GM12891 (cell line): Measurements from ENCODE around the gene PRKCB.

Experiments
- DNase-seq: peaks from one replicate; pipeline ENCODE4 v3.0.0; 2011; ENCODE audit warnings: low spot score; ENCODE audit not compliant: insufficient read length
- FAIRE-seq: peaks from 2 replicates; lab custom pipeline; 2011; peaks lifted over from hg19 to GRCh38; lab: Jason Lieb, UNC
- PAX5 ChIP-seq: IDR thresholded peaks from 2 replicates; pipeline ENCODE4 v1.6.1; 2011; ENCODE audit warnings: low read length, moderate library complexity, mild to moderate bottlenecking; ENCODE audit not compliant: insufficient read depth, severe bottlenecking
- POLR2A ChIP-seq: IDR thresholded peaks from 2 replicates; pipeline ENCODE4 v1.6.1; 2011; ENCODE audit warnings: low read depth, low read length, control low read depth
- POLR2AphosphoS5 ChIP-seq: IDR thresholded peaks from 2 replicates; pipeline ENCODE4 v1.6.1; 2011; ENCODE audit warnings: low read depth, low read length, control low read depth
- POU2F2 ChIP-seq: IDR thresholded peaks from 2 replicates; pipeline ENCODE4 v1.6.1; 2011; ENCODE audit warnings: low read depth, mild to moderate bottlenecking, control low read depth, low read length, moderate library complexity
- SPI1 ChIP-seq: IDR thresholded peaks from 2 replicates; pipeline ENCODE4 v1.6.1; 2011; ENCODE audit warnings: low read depth, low read length, control low read depth
- TAF1 ChIP-seq: IDR thresholded peaks from 2 replicates; pipeline ENCODE4 v1.6.1; 2011; ENCODE audit warnings: low read depth, low read length, control low read depth

The PRKCB gene

GRCh38 chr16:24116046-24116776 lies 280.4 kb downstream of the PRKCB start:
- FAIRE-seq (no peak), DNase-seq (no peak)
- TF ChIP-seq POLR2AphosphoS5, result no peak

- FAIRE-seq, result no peak
- no peak for TF ChIP-seq POLR2AphosphoS5
- TF ChIP-seq TAF1, result no peak
- TF ChIP-seq PAX5, result no peak
- no peak for TF ChIP-seq POLR2A
- TF ChIP-seq POU2F2, result no peak
- TF ChIP-seq SPI1, result no peak
- DNase-seq, result no peak
Observed at GRCh38 chr16:24116989-24117388, 281.2 kb downstream of the PRKCB start.

GRCh38 chr16:24117680-24118079 lies 281.9 kb downstream of the PRKCB start:
- DNase-seq, result no peak
- FAIRE-seq, result no peak
- TF ChIP-seq TAF1 (no peak), POLR2A (no peak), POLR2AphosphoS5 (no peak), SPI1 (no peak), PAX5 (no peak), POU2F2 (no peak)

- TF ChIP-seq TAF1, result no peak
- TF ChIP-seq SPI1, result no peak
- 0 out of 2 replicates have a peak, but pooled peaks have one; percentile 18 for TF ChIP-seq POLR2A
- TF ChIP-seq PAX5, result no peak
- TF ChIP-seq POLR2AphosphoS5, result no peak
- no peak for DNase-seq
- no peak for FAIRE-seq
Observed at GRCh38 chr16:24118126-24118821, 282.5 kb downstream of the PRKCB start.

GRCh38 chr16:24119807-24120206 lies 284.0 kb downstream of the PRKCB start:
- DNase-seq (no peak), FAIRE-seq (no peak)
- TF ChIP-seq POLR2AphosphoS5 (no peak), TAF1 (no peak), PAX5 (no peak), SPI1 (no peak), POU2F2 (no peak), POLR2A (no peak)

- TF ChIP-seq SPI1, result no peak
- no peak for TF ChIP-seq POLR2AphosphoS5
- no peak for TF ChIP-seq TAF1
- no peak for TF ChIP-seq POU2F2
- no peak for TF ChIP-seq PAX5
- TF ChIP-seq POLR2A, result no peak
- no peak for FAIRE-seq
- no peak for DNase-seq
Observed at GRCh38 chr16:24123275-24123674, 287.5 kb downstream of the PRKCB start.

GRCh38 chr16:24124291-24124690 lies 288.5 kb downstream of the PRKCB start:
- DNase-seq (no peak), FAIRE-seq (no peak)
- TF ChIP-seq POLR2AphosphoS5 (no peak), PAX5 (no peak), POLR2A (no peak), POU2F2 (no peak), TAF1 (no peak), SPI1 (no peak)

GRCh38 chr16:24125214-24125613 lies 289.4 kb downstream of the PRKCB start:
- DNase-seq (no peak), FAIRE-seq (no peak)
- no peak for TF ChIP-seq PAX5
- no peak for TF ChIP-seq SPI1
- no peak for TF ChIP-seq POLR2AphosphoS5
- no peak for TF ChIP-seq POLR2A
- TF ChIP-seq POU2F2, result no peak
- no peak for TF ChIP-seq TAF1

GRCh38 chr16:24129412-24129918 lies 293.7 kb downstream of the PRKCB start:
- DNase-seq, result no peak
- TF ChIP-seq POLR2A, result no peak
- TF ChIP-seq TAF1, result no peak
- TF ChIP-seq POU2F2, result no peak
- no peak for TF ChIP-seq SPI1
- no peak for FAIRE-seq
